ENCODE measurements around the gene GPER1. TPM values are rescaled to one million over a fixed set of nuclear protein-coding genes. Genes with fewer than 3 reads are reported as not detected.
A peak's percentile ranks its signal among the peaks of the same experiment; 100 is the strongest.

The GPER1 gene
- total RNA-seq, 1 donor from 2014 or later = 1.2 TPM

GRCh38 chr7:1101563-1102431 lies 13.9 kb downstream of the GPER1 start:
- Histone ChIP-seq H3K4me2 (no peak overlapping the region), H3K4me1 (peaks cover 4% of the 10 kb centered on the region), H3K4me3 (no peak overlapping the region), H3K27ac (no peak overlapping the region), H3K79me2 (ENCODE audit: low read depth) (peaks cover 55% of the 10 kb centered on the region), H3K9ac (peak overlapping the region; percentile 32), H4K20me1 (ENCODE audit: low read depth) (peaks cover 32% of the 10 kb centered on the region), H3K9me3 (ENCODE audit: low read depth) (no peaks in the 10 kb centered on the region), H3K27me3 (no peaks in the 10 kb centered on the region), H2AFZ (replicated peaks) (no peak overlapping the region), H3K36me3 (no peaks in the 10 kb centered on the region), H3F3A (ENCODE audit: low read depth) (peaks cover 3% of the 10 kb centered on the region)
- no peak for DNase-seq (ENCODE audit: low spot score)
- Mint-ChIP-seq H3K27ac (peak overlapping the region; percentile 60), H3K36me3 (peaks cover 12% of the 10 kb centered on the region), H3K4me3 (no peak overlapping the region), H3K27me3 (ENCODE audit: insufficient read depth, low read depth) (peaks cover 5% of the 10 kb centered on the region), H3K9me3 (no peaks in the 10 kb centered on the region), H3K4me1 (peaks cover 55% of the 10 kb centered on the region)
- no peak for TF ChIP-seq CTCF (IDR thresholded peaks at IDR 0.05)

DNA sequence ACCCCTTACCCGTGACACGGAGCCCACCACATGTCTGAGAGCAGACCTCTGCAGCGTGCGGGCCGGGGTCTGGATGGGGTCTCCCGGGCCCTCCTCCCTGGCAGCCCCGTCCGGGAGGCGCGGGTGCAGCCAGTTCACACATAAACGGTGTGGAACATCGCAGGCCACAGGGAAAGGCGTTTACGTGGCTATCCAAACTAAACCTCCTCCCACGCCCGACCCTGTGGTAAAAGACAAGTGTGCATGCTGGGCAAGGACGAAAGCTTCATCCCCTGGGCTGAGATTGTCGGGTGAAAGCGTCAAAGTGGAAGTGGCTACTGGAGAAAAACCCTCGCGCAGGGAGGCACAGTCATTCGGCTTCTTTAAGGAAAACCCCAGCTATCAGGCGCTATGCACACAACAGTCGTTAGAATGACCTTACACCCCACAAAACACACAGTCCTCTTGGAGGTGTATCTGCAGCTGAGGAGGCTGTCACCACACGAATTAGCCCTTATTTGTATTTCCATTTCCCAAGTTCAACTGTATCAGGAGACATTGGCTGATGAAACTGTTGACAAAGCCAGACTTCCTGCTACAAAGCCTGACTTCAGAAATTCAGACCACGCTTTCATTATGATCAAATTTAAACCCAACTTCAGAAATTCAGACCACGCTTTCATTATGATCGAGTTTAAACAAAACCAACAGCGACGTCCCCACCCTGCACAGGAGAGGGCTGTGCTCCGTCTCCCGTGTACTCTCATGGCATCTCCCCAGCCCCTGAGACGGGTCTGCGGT lies 15.3 kb downstream of the GPER1 start:
- Histone ChIP-seq H4K20me1 (ENCODE audit: low read depth) (peaks cover 36% of the 10 kb centered on the region), H3K4me3 (no peak overlapping the region), H3K79me2 (ENCODE audit: low read depth) (peaks cover 48% of the 10 kb centered on the region), H3K36me3 (no peaks in the 10 kb centered on the region), H3K4me1 (peaks cover 4% of the 10 kb centered on the region), H2AFZ (replicated peaks) (no peak overlapping the region), H3K27ac (no peak overlapping the region), H3K4me2 (no peak overlapping the region), H3K9ac (no peak overlapping the region), H3K9me3 (ENCODE audit: low read depth) (no peaks in the 10 kb centered on the region), H3K27me3 (no peaks in the 10 kb centered on the region), H3F3A (ENCODE audit: low read depth) (peaks cover 3% of the 10 kb centered on the region)
- Mint-ChIP-seq H3K36me3 (peaks cover 3% of the 10 kb centered on the region), H3K27me3 (ENCODE audit: insufficient read depth, low read depth) (peaks cover 6% of the 10 kb centered on the region), H3K4me3 (no peak overlapping the region), H3K4me1 (peaks cover 50% of the 10 kb centered on the region), H3K27ac (no peak overlapping the region), H3K9me3 (no peaks in the 10 kb centered on the region)
- DNase-seq (ENCODE audit: low spot score) = no peak
- TF ChIP-seq EZH2phosphoT487 (IDR thresholded peaks at IDR 0.05) (no peak), EZH2 (IDR thresholded peaks at IDR 0.05) (no peak), CTCF (IDR thresholded peaks at IDR 0.05) (no peak)

DNA sequence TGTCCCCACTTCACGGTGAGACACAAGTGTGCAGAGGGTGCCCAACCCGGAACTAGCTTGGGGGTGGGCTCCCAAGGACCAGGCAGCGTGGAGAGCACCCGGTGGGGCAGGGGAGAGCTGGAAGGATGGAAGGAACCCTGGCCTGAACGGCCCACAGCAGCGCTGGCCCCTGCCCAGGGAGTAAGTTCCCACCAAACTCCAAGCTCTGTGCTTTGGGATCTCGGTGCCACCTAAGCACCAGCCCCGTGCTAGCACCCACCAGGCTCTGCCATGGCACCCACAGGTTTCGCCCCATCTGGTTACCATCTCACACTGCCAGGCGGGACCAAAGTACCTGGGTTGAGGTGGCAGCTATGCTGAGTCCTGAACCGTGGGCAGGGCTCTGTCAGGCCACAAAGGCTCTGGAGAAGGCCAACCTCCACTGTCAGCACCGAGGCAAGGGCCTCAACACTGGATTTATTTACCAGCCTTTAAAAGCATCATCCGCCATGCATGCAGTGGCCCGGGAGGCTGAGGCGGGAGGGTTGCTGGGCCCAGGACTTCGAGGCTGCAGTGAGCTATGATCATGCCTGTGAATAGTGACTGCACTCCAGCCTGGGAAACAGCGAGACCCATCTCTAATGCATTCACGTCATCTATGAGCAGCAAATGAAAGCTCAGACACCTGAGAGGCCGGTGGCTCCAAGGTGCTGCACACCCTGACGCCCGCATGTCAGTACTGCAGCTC lies 16.0 kb downstream of the GPER1 start:
- H4K20me1 ChIP-seq (ENCODE audit: low read depth) = peaks cover 36% of the 10 kb centered on the region
- H2AFZ ChIP-seq (replicated peaks) = no peak overlapping the region
- no peak overlapping the region for H3K4me3 Mint-ChIP-seq

More for the DNA sequence above, 16.0 kb downstream of the GPER1 start:
- Mint-ChIP-seq H3K4me1 (peaks cover 49% of the 10 kb centered on the region), H3K9me3 (no peaks in the 10 kb centered on the region), H3K27me3 (ENCODE audit: insufficient read depth, low read depth) (peaks cover 5% of the 10 kb centered on the region), H3K27ac (peak overlapping the region; percentile 89), H3K36me3 (peaks cover 1% of the 10 kb centered on the region)
- no peaks in the 10 kb centered on the region for H3K36me3 ChIP-seq
- no peak overlapping the region for H3K4me3 ChIP-seq
- H3K27me3 ChIP-seq = no peaks in the 10 kb centered on the region
- H3K79me2 ChIP-seq (ENCODE audit: low read depth) = peaks cover 42% of the 10 kb centered on the region
- H3K9ac ChIP-seq = no peak overlapping the region
- no peak overlapping the region for H3K27ac ChIP-seq
- TF ChIP-seq CTCF (IDR thresholded peaks at IDR 0.05) (no peak), EZH2phosphoT487 (IDR thresholded peaks at IDR 0.05) (no peak), EZH2 (IDR thresholded peaks at IDR 0.05) (no peak)
- no peak for DNase-seq (ENCODE audit: low spot score)
- peaks cover 4% of the 10 kb centered on the region for H3K4me1 ChIP-seq
- peaks cover 3% of the 10 kb centered on the region for H3F3A ChIP-seq (ENCODE audit: low read depth)
- no peak overlapping the region for H3K4me2 ChIP-seq
- no peaks in the 10 kb centered on the region for H3K9me3 ChIP-seq (ENCODE audit: low read depth)
